Measurements from ENCODE around the gene NBPF15.
"Not testable (repeated sequence)": the region's sequence is repeated elsewhere in the genome, so short reads cannot be mapped to it uniquely, and the experiment has no call there.

The NBPF15 gene

GRCh38 chr1:144461136-144461759, at the start of gene NBPF15:
Gene NBPF15, minus strand, starts transcription at chr1:144461669. Its CDS starts 21,666 bp downstream, at chr1:144440003.
- not testable (repeated sequence) for H3K27me3 ChIP-seq (ENCODE audit: control insufficient read depth, insufficient read depth, low read length); H3K9ac ChIP-seq (ENCODE audit: low read depth, low read length); H3K36me3 ChIP-seq (ENCODE audit: control insufficient read depth, insufficient read depth, low read length)

GRCh38 chr1:144496429-144496828, 35.0 kb upstream of the NBPF15 start:
- H3K4me3 ChIP-seq (ENCODE audit: low read depth, low read length); H3K9me3 ChIP-seq (ENCODE audit: control insufficient read depth, insufficient read depth, low read length); H3K27me3 ChIP-seq (ENCODE audit: control insufficient read depth, insufficient read depth, low read length); H3K36me3 ChIP-seq (ENCODE audit: control insufficient read depth, insufficient read depth, low read length); H3K4me1 ChIP-seq (ENCODE audit: control insufficient read depth, insufficient read depth, low read length); H3K9ac ChIP-seq (ENCODE audit: low read depth, low read length): not testable (repeated sequence)

More at GRCh38 chr1:144461136-144461759, at the start of gene NBPF15:
- peak within 1 kb of the TSS; percentile 41 for H3K4me3 ChIP-seq (ENCODE audit: low read depth, low read length)
- not testable (repeated sequence) for H3K4me1 ChIP-seq (ENCODE audit: control insufficient read depth, insufficient read depth, low read length); H3K9me3 ChIP-seq (ENCODE audit: control insufficient read depth, insufficient read depth, low read length)

GRCh38 chr1:144494130-144494529, 32.7 kb upstream of the NBPF15 start:
- H3K9me3 ChIP-seq (ENCODE audit: control insufficient read depth, insufficient read depth, low read length); H3K4me3 ChIP-seq (ENCODE audit: low read depth, low read length); H3K27me3 ChIP-seq (ENCODE audit: control insufficient read depth, insufficient read depth, low read length); H3K9ac ChIP-seq (ENCODE audit: low read depth, low read length); H3K36me3 ChIP-seq (ENCODE audit: control insufficient read depth, insufficient read depth, low read length); H3K4me1 ChIP-seq (ENCODE audit: control insufficient read depth, insufficient read depth, low read length): not testable (repeated sequence)

- H3K9ac ChIP-seq (ENCODE audit: low read depth, low read length); H3K4me1 ChIP-seq (ENCODE audit: control insufficient read depth, insufficient read depth, low read length); H3K9me3 ChIP-seq (ENCODE audit: control insufficient read depth, insufficient read depth, low read length); H3K27me3 ChIP-seq (ENCODE audit: control insufficient read depth, insufficient read depth, low read length); H3K36me3 ChIP-seq (ENCODE audit: control insufficient read depth, insufficient read depth, low read length): not testable (repeated sequence)
- peak overlapping the region; percentile 30 for H3K4me3 ChIP-seq (ENCODE audit: low read depth, low read length)
These were observed 28.9 kb upstream of the NBPF15 start for GRCh38 chr1:144490394-144490793.

- not testable (repeated sequence) for H3K36me3 ChIP-seq (ENCODE audit: control insufficient read depth, insufficient read depth, low read length); H3K4me1 ChIP-seq (ENCODE audit: control insufficient read depth, insufficient read depth, low read length); H3K9me3 ChIP-seq (ENCODE audit: control insufficient read depth, insufficient read depth, low read length); H3K4me3 ChIP-seq (ENCODE audit: low read depth, low read length); H3K27me3 ChIP-seq (ENCODE audit: control insufficient read depth, insufficient read depth, low read length); H3K9ac ChIP-seq (ENCODE audit: low read depth, low read length)
These were observed 25.5 kb upstream of the NBPF15 start for GRCh38 chr1:144487002-144487401.

GRCh38 chr1:144485048-144485993, 23.9 kb upstream of the NBPF15 start:
- H3K9me3 ChIP-seq (ENCODE audit: control insufficient read depth, insufficient read depth, low read length); H3K4me3 ChIP-seq (ENCODE audit: low read depth, low read length); H3K36me3 ChIP-seq (ENCODE audit: control insufficient read depth, insufficient read depth, low read length); H3K27me3 ChIP-seq (ENCODE audit: control insufficient read depth, insufficient read depth, low read length); H3K4me1 ChIP-seq (ENCODE audit: control insufficient read depth, insufficient read depth, low read length); H3K9ac ChIP-seq (ENCODE audit: low read depth, low read length): not testable (repeated sequence)

- not testable (repeated sequence) for H3K4me1 ChIP-seq (ENCODE audit: control insufficient read depth, insufficient read depth, low read length); H3K9me3 ChIP-seq (ENCODE audit: control insufficient read depth, insufficient read depth, low read length); H3K9ac ChIP-seq (ENCODE audit: low read depth, low read length); H3K36me3 ChIP-seq (ENCODE audit: control insufficient read depth, insufficient read depth, low read length); H3K4me3 ChIP-seq (ENCODE audit: low read depth, low read length); H3K27me3 ChIP-seq (ENCODE audit: control insufficient read depth, insufficient read depth, low read length)
These were observed 12.4 kb upstream of the NBPF15 start for GRCh38 chr1:144473897-144474296.

GRCh38 chr1:144471434-144471833, 10.0 kb upstream of the NBPF15 start:
- H3K9ac ChIP-seq (ENCODE audit: low read depth, low read length); H3K4me1 ChIP-seq (ENCODE audit: control insufficient read depth, insufficient read depth, low read length); H3K36me3 ChIP-seq (ENCODE audit: control insufficient read depth, insufficient read depth, low read length); H3K27me3 ChIP-seq (ENCODE audit: control insufficient read depth, insufficient read depth, low read length); H3K9me3 ChIP-seq (ENCODE audit: control insufficient read depth, insufficient read depth, low read length); H3K4me3 ChIP-seq (ENCODE audit: low read depth, low read length): not testable (repeated sequence)

GRCh38 chr1:144461778-144462177, 309 bp upstream of the NBPF15 start:
- not testable (repeated sequence) for H3K4me1 ChIP-seq (ENCODE audit: control insufficient read depth, insufficient read depth, low read length); H3K27me3 ChIP-seq (ENCODE audit: control insufficient read depth, insufficient read depth, low read length); H3K36me3 ChIP-seq (ENCODE audit: control insufficient read depth, insufficient read depth, low read length); H3K9ac ChIP-seq (ENCODE audit: low read depth, low read length); H3K4me3 ChIP-seq (ENCODE audit: low read depth, low read length); H3K9me3 ChIP-seq (ENCODE audit: control insufficient read depth, insufficient read depth, low read length)

GRCh38 chr1:144460686-144461085, 783 bp downstream of the NBPF15 start:
- H3K4me3 ChIP-seq (ENCODE audit: low read depth, low read length), result peak overlapping the region; percentile 41
- H3K9ac ChIP-seq (ENCODE audit: low read depth, low read length), result not testable (repeated sequence)

GRCh38 chr1:144442402-144442801, 19.1 kb downstream of the NBPF15 start:
- not testable (repeated sequence) for H3K4me3 ChIP-seq (ENCODE audit: low read depth, low read length); H3K9me3 ChIP-seq (ENCODE audit: control insufficient read depth, insufficient read depth, low read length); H3K4me1 ChIP-seq (ENCODE audit: control insufficient read depth, insufficient read depth, low read length); H3K27me3 ChIP-seq (ENCODE audit: control insufficient read depth, insufficient read depth, low read length); H3K9ac ChIP-seq (ENCODE audit: low read depth, low read length); H3K36me3 ChIP-seq (ENCODE audit: control insufficient read depth, insufficient read depth, low read length)

More at GRCh38 chr1:144460686-144461085, 783 bp downstream of the NBPF15 start:
- not testable (repeated sequence) for H3K36me3 ChIP-seq (ENCODE audit: control insufficient read depth, insufficient read depth, low read length); H3K9me3 ChIP-seq (ENCODE audit: control insufficient read depth, insufficient read depth, low read length); H3K4me1 ChIP-seq (ENCODE audit: control insufficient read depth, insufficient read depth, low read length); H3K27me3 ChIP-seq (ENCODE audit: control insufficient read depth, insufficient read depth, low read length)

- not testable (repeated sequence) for H3K4me3 ChIP-seq (ENCODE audit: low read depth, low read length); H3K36me3 ChIP-seq (ENCODE audit: control insufficient read depth, insufficient read depth, low read length)
These were observed 21.7 kb downstream of the NBPF15 start for GRCh38 chr1:144439737-144440136.

More at GRCh38 chr1:144439737-144440136, 21.7 kb downstream of the NBPF15 start:
- H3K9me3 ChIP-seq (ENCODE audit: control insufficient read depth, insufficient read depth, low read length); H3K4me1 ChIP-seq (ENCODE audit: control insufficient read depth, insufficient read depth, low read length); H3K9ac ChIP-seq (ENCODE audit: low read depth, low read length); H3K27me3 ChIP-seq (ENCODE audit: control insufficient read depth, insufficient read depth, low read length): not testable (repeated sequence)
